ENCODE results near the gene BANK1. TPM values are rescaled to one million over a fixed set of nuclear protein-coding genes. Genes with fewer than 3 reads are reported as not detected.
A peak's percentile ranks its signal among the peaks of the same experiment; 100 is the strongest.

The BANK1 gene
- total and polyA plus RNA-seq, 2 of the 4 experiments (the other 2 are of a cell fraction): under 0.01 to 0.51 TPM

DNA sequence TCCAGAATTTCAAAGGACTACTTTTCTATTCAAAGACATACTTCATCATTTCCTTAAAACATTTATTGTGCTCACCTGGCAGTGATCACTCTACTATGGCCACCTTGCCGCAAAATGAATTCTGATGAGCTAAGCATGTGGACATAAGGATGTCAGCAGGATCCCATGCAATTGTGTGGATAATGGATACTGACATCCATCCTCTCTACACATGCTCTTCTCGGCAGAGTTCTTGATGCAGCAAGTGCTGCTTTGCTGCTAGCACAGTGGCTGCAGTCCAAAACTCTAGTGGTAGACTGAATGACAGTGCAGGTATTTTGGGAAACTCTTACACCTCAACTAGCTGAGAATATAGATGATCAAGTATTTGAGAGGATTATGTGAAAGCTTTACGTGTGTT lies 168.0 kb downstream of the BANK1 start:
- no peak overlapping the region for H3K9ac ChIP-seq (ENCODE audit: low read depth, low read length)
- no TSS peak for BruUV-seq (replicated peaks)
- no peaks in the 10 kb centered on the region for H3K27me3 ChIP-seq (ENCODE audit: control insufficient read depth, insufficient read depth, low read length)
- no peak overlapping the region for H4K91ac ChIP-seq (ENCODE audit: insufficient read depth, low read depth, low read length)
- no peak overlapping the region for H2AK9ac ChIP-seq (replicated peaks; ENCODE audit: low read depth, low read length, poor library complexity)
- ChIA-PET POLR2A (ENCODE audit: unreplicated experiment) (no interaction called here), CTCF (interaction anchor here (0.6 to 1.1 kb wide), 2 partner anchors 12 to 192 kb away, joined by 3 to 6 read pairs; no protein-coding TSS in a partner anchor)
- no peaks in the 10 kb centered on the region for H4K20me1 ChIP-seq (ENCODE audit: insufficient read depth, low read length)
- H2BK120ac ChIP-seq (ENCODE audit: low read depth, low read length): no peak overlapping the region
- no peaks in the 10 kb centered on the region for H3K9me1 ChIP-seq (ENCODE audit: insufficient read depth, low read length)
- H3K4ac ChIP-seq (ENCODE audit: low read depth, low read length): no peak overlapping the region
- no peak overlapping the region for H4K8ac ChIP-seq (ENCODE audit: low read depth in 2 of 2, low read length in 2 of 2)
- no peak for ATAC-seq (ENCODE audit: low read depth)
- no peak overlapping the region for H2BK20ac ChIP-seq (ENCODE audit: low read depth, low read length)
- no peak overlapping the region for H2BK15ac ChIP-seq (ENCODE audit: low read depth, low read length)
- WGBS, 2 experiments (ENCODE audit: extremely low coverage in 2 of 2, insufficient read length in 1 of 2): no CpG with 5 or more reads among the region's 3 CpGs
- in situ Hi-C loops (cut with MboI; ENCODE audit: low sequenced_read_pairs): no loop called here
- no peak overlapping the region for H2AK5ac ChIP-seq (ENCODE audit: low read depth, low read length)
- no peak overlapping the region for H2AFZ ChIP-seq (replicated peaks; ENCODE audit: low read length, poor library complexity)
- no peak overlapping the region for H3K56ac ChIP-seq (ENCODE audit: extremely low read depth, insufficient read depth, low read length)
- H3K14ac ChIP-seq (replicated peaks; ENCODE audit: low read depth, low read length): no peak overlapping the region
- no peaks in the 10 kb centered on the region for H3K79me1 ChIP-seq (ENCODE audit: low read depth in 1 of 2, low read length in 2 of 2)
- no peaks in the 10 kb centered on the region for H3K36me3 ChIP-seq (ENCODE audit: control insufficient read depth, insufficient read depth, low read length)
- H3K4me3 ChIP-seq (ENCODE audit: insufficient read depth, low read depth, low read length): no peak overlapping the region
- no peak overlapping the region for H4K5ac ChIP-seq (ENCODE audit: low read depth, low read length)
- no peak overlapping the region for H3K23ac ChIP-seq (ENCODE audit: low read depth, low read length)
- H3K4me2 ChIP-seq (ENCODE audit: low read depth, low read length): no peak overlapping the region
- no peak overlapping the region for H3K18ac ChIP-seq (ENCODE audit: low read depth, low read length)
- H2BK5ac ChIP-seq (ENCODE audit: low read depth, low read length, poor library complexity, severe bottlenecking): no peak overlapping the region
- TF ChIP-seq MAFK (IDR thresholded peaks at IDR 0.05; ENCODE audit: low read depth, low read length): 0 out of 2 replicates have a peak, but pooled peaks have one; percentile 1
- TF ChIP-seq, protein P1, sequence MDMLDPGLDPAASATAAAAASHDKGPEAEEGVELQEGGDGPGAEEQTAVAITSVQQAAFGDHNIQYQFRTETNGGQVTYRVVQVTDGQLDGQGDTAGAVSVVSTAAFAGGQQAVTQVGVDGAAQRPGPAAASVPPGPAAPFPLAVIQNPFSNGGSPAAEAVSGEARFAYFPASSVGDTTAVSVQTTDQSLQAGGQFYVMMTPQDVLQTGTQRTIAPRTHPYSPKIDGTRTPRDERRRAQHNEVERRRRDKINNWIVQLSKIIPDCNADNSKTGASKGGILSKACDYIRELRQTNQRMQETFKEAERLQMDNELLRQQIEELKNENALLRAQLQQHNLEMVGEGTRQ (IDR thresholded peaks at IDR 0.05; ENCODE audit: low read depth, low read length): no peak
- no peaks in the 10 kb centered on the region for H3K9me3 ChIP-seq (ENCODE audit: control insufficient read depth, insufficient read depth, low read length)
- intact Hi-C loops (cut with micrococcal nuclease): no loop called here
- no peak for DNase-seq
- dilution Hi-C loops (cut with HindIII; ENCODE audit: low sequenced_read_pairs, unreplicated experiment): no loop called here
- no peaks in the 10 kb centered on the region for H3K4me1 ChIP-seq (ENCODE audit: control insufficient read depth, insufficient read depth, low read length)
- no peak overlapping the region for H3K27ac ChIP-seq (ENCODE audit: insufficient read depth, low read length)
